NCI-H146 (cell line): ENCODE results near the gene ANXA6.
A peak's percentile ranks its signal among the peaks of the same experiment; 100 is the strongest.

Experiments
- DNase-seq: peaks from one replicate; lab custom pipeline; 2025; lab: John Stamatoyannopoulos, UW

Gene ANXA6

GRCh38 chr5:151153300-151153699, 4.3 kb downstream of the ANXA6 start:
- no peak for DNase-seq

GRCh38 chr5:151151793-151152192, 5.8 kb downstream of the ANXA6 start:
- no peak for DNase-seq

GRCh38 chr5:151151263-151151660, 6.3 kb downstream of the ANXA6 start:
- no peak for DNase-seq

GRCh38 chr5:151150471-151151262, 6.9 kb downstream of the ANXA6 start:
- peak; percentile 23 for DNase-seq

GRCh38 chr5:151148583-151148982, 9.0 kb downstream of the ANXA6 start:
- no peak for DNase-seq

GRCh38 chr5:151147033-151147432, 10.5 kb downstream of the ANXA6 start:
- DNase-seq: no peak

- no peak for DNase-seq
Measured at GRCh38 chr5:151146061-151146460, 11.5 kb downstream of the ANXA6 start.

- DNase-seq: no peak
Measured at GRCh38 chr5:151144922-151145321, 12.7 kb downstream of the ANXA6 start.

GRCh38 chr5:151144275-151144674, 13.3 kb downstream of the ANXA6 start:
- DNase-seq: no peak

- no peak for DNase-seq
Measured at GRCh38 chr5:151143645-151144044, 13.9 kb downstream of the ANXA6 start.

GRCh38 chr5:151142933-151143332, 14.6 kb downstream of the ANXA6 start:
- no peak for DNase-seq

- no peak for DNase-seq
Measured at GRCh38 chr5:151141535-151141934, 16.0 kb downstream of the ANXA6 start.

- no peak for DNase-seq
Measured at GRCh38 chr5:151140686-151141459, 16.7 kb downstream of the ANXA6 start.

- no peak for DNase-seq
Measured at GRCh38 chr5:151139646-151140045, 17.9 kb downstream of the ANXA6 start.

- DNase-seq: peak; percentile 75
Measured at GRCh38 chr5:151139015-151139414, 18.6 kb downstream of the ANXA6 start.

- no peak for DNase-seq
Measured at GRCh38 chr5:151138114-151138513, 19.5 kb downstream of the ANXA6 start.

- no peak for DNase-seq
Measured at GRCh38 chr5:151137067-151137825, 20.3 kb downstream of the ANXA6 start.

GRCh38 chr5:151134228-151134627, 23.4 kb downstream of the ANXA6 start:
- DNase-seq: no peak

- no peak for DNase-seq
Measured at GRCh38 chr5:151132963-151133362, 24.6 kb downstream of the ANXA6 start.

GRCh38 chr5:151130922-151131891, 26.4 kb downstream of the ANXA6 start:
- DNase-seq: no peak

- DNase-seq: no peak
Measured at GRCh38 chr5:151130235-151130921, 27.2 kb downstream of the ANXA6 start.
